ENCODE measurements around the gene C2CD3. TPM values are rescaled to one million over a fixed set of nuclear protein-coding genes. Genes with fewer than 3 reads are reported as not detected.

C2CD3 gene
- polyA plus RNA-seq, 3 donors: 0.87 to 12.1 (median 2.9) TPM

- Histone ChIP-seq H3K27me3 (ENCODE audit: control insufficient read depth in 2 of 2, insufficient read depth in 2 of 2, low read length in 2 of 2) (no peaks in the 10 kb centered on the region), H3K4me3 (replicated peaks in 1 of 3; ENCODE audit: low read depth in 2 of 3, low read length in 3 of 3) (no peak overlapping the region), H3K4me2 (replicated peaks; ENCODE audit: extremely low read depth, low read length, poor library complexity, severe bottlenecking) (no peak overlapping the region), H4K20me1 (ENCODE audit: insufficient read depth, low read length) (no peaks in the 10 kb centered on the region), H3K79me2 (ENCODE audit: insufficient read depth, low read length) (no peaks in the 10 kb centered on the region), H3K4me1 (ENCODE audit: control insufficient read depth in 1 of 2, insufficient read depth in 2 of 2, low read length in 2 of 2) (no peaks in the 10 kb centered on the region), H3K9me3 (replicated peaks in 1 of 2; ENCODE audit: control insufficient read depth in 1 of 2, insufficient read depth in 1 of 2, low read length in 2 of 2) (no peaks in the 10 kb centered on the region), H3K27ac (ENCODE audit: low read depth in 1 of 2, low read length in 2 of 2) (no peak overlapping the region), H3K36me3 (replicated peaks in 1 of 2; ENCODE audit: control insufficient read depth in 1 of 2, insufficient read depth in 2 of 2, low read length in 2 of 2) (peaks cover 22 to 56% of the 10 kb centered on the region in 2 donors), H2AFZ (ENCODE audit: insufficient read depth, low read depth, low read length, poor library complexity, severe bottlenecking) (no peak overlapping the region), H3K9ac (ENCODE audit: insufficient read depth, low read length, poor library complexity, severe bottlenecking) (no peak overlapping the region)
- Mint-ChIP-seq H3K4me1 (no peaks in the 10 kb centered on the region), H3K27ac (no peak overlapping the region), H3K9me3 (no peaks in the 10 kb centered on the region), H3K4me3 (no peak overlapping the region), H3K36me3 (peaks cover 40 to 47% of the 10 kb centered on the region in 2 donors), H3K27me3 (ENCODE audit: low read depth in 3 of 3) (no peaks in the 10 kb centered on the region)
- no peak for DNase-seq
- WGBS (ENCODE audit: insufficient coverage): no CpG with 5 or more reads among the region's 2 CpGs
- TF ChIP-seq CTCF (IDR thresholded peaks at IDR 0.05): no peak
- intact Hi-C loops (cut with micrococcal nuclease): no loop called here
Observed at GRCh38 chr11:74138021-74138420, 32.8 kb downstream of the C2CD3 start.

GRCh38 chr11:74135127-74135840 lies 35.5 kb downstream of the C2CD3 start:
- no peak overlapping the region for H3K27ac Mint-ChIP-seq
- no CpG with 5 or more reads among the region's 3 CpGs for WGBS (ENCODE audit: insufficient coverage)
- Histone ChIP-seq H3K27me3 (ENCODE audit: control insufficient read depth in 2 of 2, insufficient read depth in 2 of 2, low read length in 2 of 2) (no peaks in the 10 kb centered on the region), H4K20me1 (ENCODE audit: insufficient read depth, low read length) (no peaks in the 10 kb centered on the region), H2AFZ (ENCODE audit: insufficient read depth, low read depth, low read length, poor library complexity, severe bottlenecking) (no peak overlapping the region), H3K4me3 (replicated peaks in 1 of 3; ENCODE audit: low read depth in 2 of 3, low read length in 3 of 3) (no peak overlapping the region), H3K9me3 (replicated peaks in 1 of 2; ENCODE audit: control insufficient read depth in 1 of 2, insufficient read depth in 1 of 2, low read length in 2 of 2) (no peaks in the 10 kb centered on the region), H3K4me2 (replicated peaks; ENCODE audit: extremely low read depth, low read length, poor library complexity, severe bottlenecking) (no peak overlapping the region), H3K79me2 (ENCODE audit: insufficient read depth, low read length) (no peaks in the 10 kb centered on the region), H3K36me3 (replicated peaks in 1 of 2; ENCODE audit: control insufficient read depth in 1 of 2, insufficient read depth in 2 of 2, low read length in 2 of 2) (peaks cover 32 to 83% of the 10 kb centered on the region in 2 donors), H3K27ac (ENCODE audit: low read depth in 1 of 2, low read length in 2 of 2) (no peak overlapping the region), H3K4me1 (ENCODE audit: control insufficient read depth in 1 of 2, insufficient read depth in 2 of 2, low read length in 2 of 2) (no peaks in the 10 kb centered on the region), H3K9ac (ENCODE audit: insufficient read depth, low read length, poor library complexity, severe bottlenecking) (no peak overlapping the region)
- H3K4me1 Mint-ChIP-seq: no peaks in the 10 kb centered on the region
- peaks cover 0 to 2% (median 0%) of the 10 kb centered on the region in 7 donors for H3K9me3 Mint-ChIP-seq
- no peak for TF ChIP-seq CTCF (IDR thresholded peaks at IDR 0.05)
- DNase-seq: no peak
- H3K4me3 Mint-ChIP-seq: no peak overlapping the region
- H3K36me3 Mint-ChIP-seq: peaks cover 58 to 73% of the 10 kb centered on the region in 2 donors
- intact Hi-C loops (cut with micrococcal nuclease): no loop called here
- no peaks in the 10 kb centered on the region for H3K27me3 Mint-ChIP-seq (ENCODE audit: low read depth in 3 of 3)

Measured in CD14-positive monocyte (primary cell).